LNCaP clone FGC (cell line): ENCODE results near the gene FHIT.

Experiments used
- DNase-seq: peaks from one replicate; pipeline ENCODE4 v3.0.0-alpha.2; 2011; ENCODE audit warnings: low read depth
- H3K4me3 ChIP-seq: 2 replicates; pipeline ENCODE4 v1.5.1; 2011; ENCODE audit warnings: mild to moderate bottlenecking, low read depth, low read length, control low read depth
- CTCF ChIP-seq: IDR thresholded peaks from 2 replicates; pipeline ENCODE4 v1.5.1; 2012; ENCODE audit warnings: mild to moderate bottlenecking; ENCODE audit not compliant: control insufficient read depth, insufficient read depth; ENCODE audit errors: extremely low read depth

The FHIT gene

GRCh38 chr3:60877188-60877587 is 374.1 kb downstream of the FHIT start:
- no peak for DNase-seq
- no peak overlapping the region for H3K4me3 ChIP-seq
- no peak for TF ChIP-seq CTCF

- TF ChIP-seq CTCF: no peak
- H3K4me3 ChIP-seq: no peak overlapping the region
- DNase-seq: no peak
These were observed 380.9 kb downstream of the FHIT start for GRCh38 chr3:60870396-60870795.

GRCh38 chr3:60867200-60867599 is 384.1 kb downstream of the FHIT start:
- DNase-seq: no peak
- no peak overlapping the region for H3K4me3 ChIP-seq
- no peak for TF ChIP-seq CTCF

- no peak overlapping the region for H3K4me3 ChIP-seq
- TF ChIP-seq CTCF: no peak
- DNase-seq: no peak
These were observed 394.8 kb downstream of the FHIT start for GRCh38 chr3:60856257-60857046.

- no peak overlapping the region for H3K4me3 ChIP-seq
- no peak for TF ChIP-seq CTCF
- no peak for DNase-seq
These were observed 396.0 kb downstream of the FHIT start for GRCh38 chr3:60855250-60855649.

- DNase-seq: no peak
- TF ChIP-seq CTCF: no peak
These were observed 396.5 kb downstream of the FHIT start for GRCh38 chr3:60854791-60855190.

GRCh38 chr3:60847791-60848190 is 403.5 kb downstream of the FHIT start:
- TF ChIP-seq CTCF: no peak
- H3K4me3 ChIP-seq: no peak overlapping the region
- DNase-seq: no peak

More at GRCh38 chr3:60854791-60855190, 396.5 kb downstream of the FHIT start:
- H3K4me3 ChIP-seq: no peak overlapping the region
